HEK293T (cell line): Measurements from ENCODE around the gene KAT7.

Source experiments
- CTCF ChIA-PET: fragments of 350-600 bp; formaldehyde crosslinking; extraction: SDS; loops from one replicate; lab custom pipeline; 2021; ENCODE audit warnings: antibody characterized with exemption, inconsistent platforms; lab: Yijun Ruan, JAX
- POLR2A ChIA-PET: fragments of 350-600 bp; formaldehyde crosslinking; extraction: SDS; loops from one replicate; lab custom pipeline; 2020; ENCODE audit warnings: antibody characterized with exemption, inconsistent platforms; lab: Yijun Ruan, JAX
- DNase-seq: peaks from one replicate; pipeline ENCODE4 v3.0.0; 2012; ENCODE audit warnings: mixed read lengths; ENCODE audit errors: extremely low spot score
- ARNT ChIP-seq: fragments of 450-650 bp; IDR thresholded peaks from 2 replicates; pipeline ENCODE4 v1.6.1; 2017; ENCODE audit warnings: mild to moderate bottlenecking
- BHLHE40 ChIP-seq: fragments of 450-650 bp; IDR thresholded peaks from 2 replicates; pipeline ENCODE4 v1.6.1; 2016; ENCODE audit warnings: mild to moderate bottlenecking, moderate library complexity, borderline replicate concordance
- CTBP1 ChIP-seq: fragments of 450-650 bp; IDR thresholded peaks from 2 replicates; pipeline ENCODE4 v1.6.1; 2016; ENCODE audit warnings: borderline replicate concordance
- ELF4 ChIP-seq: fragments of 450-650 bp; IDR thresholded peaks from 2 replicates; pipeline ENCODE4 v1.6.1; 2017; ENCODE audit warnings: antibody characterized with exemption
- FOXA1 ChIP-seq: fragments of 450-650 bp; IDR thresholded peaks from 2 replicates; pipeline ENCODE4 v1.6.1; 2016; ENCODE audit warnings: mild to moderate bottlenecking
- FOXK2 ChIP-seq: fragments of 450-650 bp; IDR thresholded peaks from 2 replicates; pipeline ENCODE4 v1.6.1; 2016; ENCODE audit warnings: mild to moderate bottlenecking
- FOXM1 ChIP-seq: fragments of 450-650 bp; IDR thresholded peaks from 2 replicates; pipeline ENCODE4 v1.6.1; 2017; ENCODE audit warnings: mild to moderate bottlenecking, borderline replicate concordance
- HDGF ChIP-seq: fragments of 450-650 bp; IDR thresholded peaks from 2 replicates; pipeline ENCODE4 v1.6.1; 2017; ENCODE audit warnings: antibody characterized with exemption, borderline replicate concordance
- L3MBTL2 ChIP-seq: fragments of 450-650 bp; conservative IDR thresholded peaks from 2 replicates; pipeline ENCODE4 v1.6.1; 2016; ENCODE audit warnings: mild to moderate bottlenecking
- LEF1 ChIP-seq: fragments of 450-650 bp; IDR thresholded peaks from 2 replicates; pipeline ENCODE4 v1.6.1; 2017; ENCODE audit warnings: mild to moderate bottlenecking, borderline replicate concordance
- NFRKB ChIP-seq: fragments of 450-650 bp; IDR thresholded peaks from 2 replicates; pipeline ENCODE4 v1.6.1; 2016; ENCODE audit warnings: mild to moderate bottlenecking, moderate library complexity
- PKNOX1 ChIP-seq: fragments of 450-650 bp; IDR thresholded peaks from 2 replicates; pipeline ENCODE4 v1.6.1; 2016
- SP1 ChIP-seq: fragments of 450-650 bp; IDR thresholded peaks from 2 replicates; pipeline ENCODE4 v1.6.1; 2017
- SUZ12 ChIP-seq: fragments of 450-650 bp; IDR thresholded peaks from 2 replicates; pipeline ENCODE4 v1.6.1; 2016; ENCODE audit warnings: mild to moderate bottlenecking
- TARDBP ChIP-seq: fragments of 450-650 bp; IDR thresholded peaks from 2 replicates; pipeline ENCODE4 v1.6.1; 2016
- ZNF384 ChIP-seq: fragments of 450-650 bp; IDR thresholded peaks from 2 replicates; pipeline ENCODE4 v1.6.1; 2016

Gene KAT7

GRCh38 chr17:49764559-49765180 lies 23.8 kb upstream of the KAT7 start:
- TF ChIP-seq ELF4, result no peak
- no peak for TF ChIP-seq FOXA1
- TF ChIP-seq FOXK2, result no peak
- TF ChIP-seq FOXM1, result no peak
- no peak for TF ChIP-seq SP1
- TF ChIP-seq L3MBTL2, result peak; percentile 39
- TF ChIP-seq LEF1, result no peak
- no peak for TF ChIP-seq ZNF384
- DNase-seq, result no peak
- ChIA-PET CTCF (interaction anchor here (0.6 to 1.8 kb wide), 4 partner anchors 8 to 154 kb away, joined by 3 to 6 read pairs (median 3); partner anchors contain the start of gene SLC35B1), POLR2A (interaction anchor here (0.6 to 2.1 kb wide), 18 partner anchors 9 to 350 kb away, joined by 3 to 20 read pairs (median 6); partner anchors contain the start of genes KAT7, PHB1 and SLC35B1)

- ChIA-PET CTCF (no interaction called here), POLR2A (no interaction called here)
- TF ChIP-seq HDGF, result no peak
- TF ChIP-seq CTBP1, result no peak
- TF ChIP-seq FOXK2, result no peak
- no peak for DNase-seq
Measured at GRCh38 chr17:49766918-49767530, 21.5 kb upstream of the KAT7 start.

- DNase-seq, result no peak
- CTCF ChIA-PET, result no interaction called here
- TF ChIP-seq PKNOX1 (no peak), ARNT (no peak), HDGF (no peak), FOXK2 (no peak), LEF1 (no peak)
- POLR2A ChIA-PET, result interaction anchor here (2.3 to 4.7 kb wide), 2 partner anchors 12 kb away, joined by 9 to 25 read pairs; partner anchors contain the start of genes FAM117A and KAT7
Measured at GRCh38 chr17:49775546-49776260, 12.8 kb upstream of the KAT7 start.

GRCh38 chr17:49776551-49777300 lies 11.8 kb upstream of the KAT7 start:
- DNase-seq, result no peak
- ChIA-PET CTCF (no interaction called here), POLR2A (interaction anchor here (2.3 to 4.7 kb wide), 2 partner anchors 11 to 13 kb away, joined by 9 to 25 read pairs; partner anchors contain the start of genes FAM117A and KAT7)
- TF ChIP-seq L3MBTL2 (no peak), NFRKB (no peak), FOXA1 (no peak), BHLHE40 (no peak), CTBP1 (no peak), SUZ12 (no peak), LEF1 (no peak), TARDBP (no peak), FOXM1 (no peak), ZNF384 (no peak), ARNT (no peak), FOXK2 (no peak)

GRCh38 chr17:49777563-49777962 lies 10.9 kb upstream of the KAT7 start:
- TF ChIP-seq SUZ12 (no peak), HDGF (no peak), ZNF384 (no peak), NFRKB (no peak), CTBP1 (no peak), L3MBTL2 (no peak), FOXK2 (no peak), LEF1 (no peak), PKNOX1 (no peak), TARDBP (no peak), FOXA1 (no peak), ARNT (no peak), SP1 (no peak), ELF4 (no peak), FOXM1 (no peak)
- CTCF ChIA-PET, result no interaction called here
- POLR2A ChIA-PET, result interaction anchor here (2.3 to 4.7 kb wide), 2 partner anchors 10 to 13 kb away, joined by 9 to 25 read pairs; partner anchors contain the start of genes FAM117A and KAT7
- no peak for DNase-seq

GRCh38 chr17:49779156-49779738 lies 9.2 kb upstream of the KAT7 start:
- ChIA-PET CTCF (no interaction called here), POLR2A (interaction anchor here (0.7 to 1.0 kb wide), 3 partner anchors 9 to 71 kb away, joined by 3 to 5 read pairs (median 3); partner anchors contain the start of gene KAT7)
- DNase-seq, result no peak
- no peak for TF ChIP-seq FOXA1
